AML-193 (cell line): Measurements from ENCODE around the gene PFKP.

ENCODE experiments used
- DNase-seq, 2 experiments: peaks; one replicate each; lab custom pipeline; 2025; lab: John Stamatoyannopoulos, UW

The PFKP gene

DNA sequence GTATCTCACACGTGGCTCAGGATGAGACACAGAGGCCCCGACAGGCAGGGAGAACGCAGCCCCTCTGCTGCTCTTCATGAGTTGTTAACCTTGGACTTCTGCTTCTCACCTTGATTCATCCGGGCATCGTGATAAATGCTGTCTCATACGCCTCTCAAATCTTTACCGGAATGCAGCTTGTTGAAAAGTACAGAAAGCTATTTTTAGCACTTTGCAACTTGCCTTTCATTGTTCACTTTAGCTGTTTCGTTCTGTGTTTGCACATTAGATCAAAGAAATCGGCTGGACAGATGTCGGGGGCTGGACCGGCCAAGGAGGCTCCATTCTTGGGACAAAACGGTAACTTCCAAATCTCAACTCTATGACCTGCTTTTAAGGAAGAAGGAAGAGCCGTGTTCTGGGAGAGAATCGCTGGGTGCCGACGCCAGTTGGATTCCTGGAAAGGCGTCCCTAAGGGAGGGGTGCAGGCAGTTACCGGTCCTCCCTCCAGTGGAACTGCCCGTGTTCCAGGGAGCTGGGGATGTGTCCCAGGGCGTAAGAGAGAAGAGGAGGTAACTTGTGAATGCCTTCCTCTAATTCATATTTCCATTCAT is 49.3 kb downstream of the PFKP start:
- no peak for DNase-seq

DNA sequence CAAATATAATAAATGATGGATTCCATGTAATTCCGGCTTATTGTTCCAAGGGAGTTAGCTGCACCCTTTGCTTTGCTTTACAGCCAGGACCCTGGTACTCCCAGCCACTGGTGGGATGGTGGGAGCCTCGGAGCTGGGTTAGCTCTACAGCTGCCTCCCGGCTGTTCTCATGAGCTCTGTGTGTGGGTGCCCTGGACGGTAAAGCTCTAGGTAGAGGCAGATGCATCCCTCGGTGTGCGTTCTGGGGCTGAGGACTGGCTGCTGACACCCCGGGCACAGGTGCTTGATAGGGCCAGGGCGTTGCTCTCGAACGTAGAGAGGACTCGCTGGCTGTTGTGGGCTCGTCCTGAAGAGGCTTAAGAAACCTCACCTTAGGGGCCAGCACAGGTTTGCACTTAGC is 50.1 kb downstream of the PFKP start:
- DNase-seq = no peak

- DNase-seq = no peak
Measured at GRCh38 chr10:3118641-3119091, 51.3 kb downstream of the PFKP start.

- DNase-seq = peak in 1 of 2 experiments; percentile 13
Measured at GRCh38 chr10:3119796-3120459, 52.6 kb downstream of the PFKP start.

DNA sequence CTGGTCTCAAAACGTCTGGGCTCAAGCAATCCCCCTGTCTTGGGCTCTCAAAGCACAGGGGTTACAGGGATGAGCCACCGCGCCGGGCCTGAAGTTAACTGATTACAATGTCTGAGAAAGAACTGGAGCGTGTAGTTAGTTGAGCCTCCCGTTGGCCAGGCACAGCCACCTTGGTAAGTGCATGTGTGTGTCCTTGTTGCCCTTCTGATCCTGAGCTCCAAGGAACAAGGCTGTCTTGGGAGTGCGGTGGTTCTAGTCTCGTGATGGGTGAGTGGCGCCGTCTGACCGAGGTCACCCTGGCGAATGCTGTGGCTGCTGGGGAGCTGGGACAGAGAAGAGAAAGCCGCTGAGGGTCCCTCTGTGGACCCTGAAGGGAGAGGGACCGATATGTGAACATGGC is 54.7 kb downstream of the PFKP start:
- DNase-seq = no peak

GRCh38 chr10:3122486-3123205 is 55.3 kb downstream of the PFKP start:
- no peak for DNase-seq

GRCh38 chr10:3123571-3124411 is 56.4 kb downstream of the PFKP start:
- no peak for DNase-seq

- DNase-seq = no peak
Measured at GRCh38 chr10:3124412-3125175, 57.2 kb downstream of the PFKP start.

DNA sequence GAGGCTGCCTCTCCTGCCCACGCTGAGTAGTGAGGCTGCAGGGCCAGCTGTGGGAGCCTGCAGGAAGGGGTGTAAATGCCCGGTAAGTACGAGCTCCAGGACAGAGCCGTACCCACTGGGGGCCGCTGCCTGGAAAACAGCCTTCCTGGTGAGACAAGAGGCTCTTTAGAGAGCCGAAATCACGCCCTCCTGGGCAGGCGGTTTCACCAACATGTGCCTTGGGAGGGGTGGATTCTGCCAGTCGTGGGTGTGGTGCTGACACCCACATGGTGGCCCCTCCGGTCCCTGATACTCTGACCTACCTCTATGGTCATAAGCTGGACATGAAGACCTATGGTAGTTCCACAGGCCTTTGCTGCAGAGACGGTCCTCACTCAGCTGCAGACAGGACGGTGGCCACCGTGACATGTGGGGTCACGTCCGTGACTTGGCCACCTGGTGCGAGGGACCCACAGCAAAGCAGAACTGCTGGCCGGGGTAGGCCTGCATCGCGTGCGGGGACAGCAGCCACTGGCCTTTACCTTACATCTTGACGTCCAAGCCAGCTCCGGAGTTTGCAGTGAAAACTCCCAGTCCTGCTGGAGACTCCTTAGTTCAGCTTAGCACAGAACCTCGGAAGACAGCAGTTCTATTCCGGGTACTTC is 58.3 kb downstream of the PFKP start:
- no peak for DNase-seq

- DNase-seq = no peak
Measured at GRCh38 chr10:3126249-3126648, 58.9 kb downstream of the PFKP start.

- no peak for DNase-seq
Measured at GRCh38 chr10:3126741-3127346, 59.5 kb downstream of the PFKP start.

DNA sequence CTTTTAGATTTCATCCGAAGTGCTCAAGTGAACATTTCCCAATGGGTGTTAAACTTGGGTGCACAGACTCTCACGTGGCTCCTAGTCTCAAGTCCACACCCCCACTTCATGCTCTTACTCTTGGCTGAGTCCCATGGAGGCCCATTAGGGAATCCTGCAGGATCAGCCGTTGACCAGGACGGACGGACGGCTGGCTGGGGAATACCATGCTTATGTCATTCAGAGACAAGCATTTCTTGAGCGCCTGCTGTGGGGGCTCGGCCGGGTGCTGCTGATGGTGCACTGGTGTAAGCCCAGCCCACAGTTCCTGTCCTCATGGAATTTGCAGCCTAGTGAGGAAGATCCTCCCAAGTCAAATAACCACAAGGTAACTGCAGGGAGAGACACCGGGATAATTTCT is 60.6 kb downstream of the PFKP start:
- no peak for DNase-seq

GRCh38 chr10:3128379-3129130 is 61.2 kb downstream of the PFKP start:
- DNase-seq = no peak

DNA sequence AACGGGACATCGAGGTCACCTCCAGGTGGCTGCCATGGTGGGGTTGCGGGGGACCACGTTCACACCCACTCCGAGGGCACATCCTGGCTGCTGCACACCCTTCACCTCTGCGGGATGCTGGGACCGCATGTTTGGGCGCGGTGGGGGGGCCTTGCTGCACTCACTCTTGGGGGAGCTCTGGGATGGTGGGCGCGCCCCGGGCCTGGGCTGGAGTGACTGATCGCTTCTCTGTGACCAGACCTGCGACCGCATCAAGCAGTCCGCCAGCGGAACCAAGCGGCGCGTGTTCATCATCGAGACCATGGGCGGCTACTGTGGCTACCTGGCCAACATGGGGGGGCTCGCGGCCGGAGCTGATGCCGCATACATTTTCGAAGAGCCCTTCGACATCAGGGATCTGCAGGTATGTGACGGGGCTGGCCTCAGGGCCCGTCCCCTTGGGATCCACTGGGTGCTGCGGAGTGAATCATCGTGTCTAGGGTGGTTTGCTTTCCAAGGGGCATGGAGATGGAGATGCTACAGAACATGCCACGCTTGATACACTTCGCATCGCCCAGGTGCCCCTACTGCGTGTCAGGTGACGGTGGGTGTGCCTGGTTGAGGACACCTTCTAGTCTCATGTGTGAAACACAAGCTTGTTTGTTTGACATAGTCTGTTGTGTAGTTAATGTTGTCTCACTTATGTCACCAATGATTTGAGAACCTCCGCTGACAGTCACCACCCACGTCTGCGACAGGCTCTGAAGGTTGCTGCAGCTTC is 62.4 kb downstream of the PFKP start:
- DNase-seq = no peak

- DNase-seq = no peak
Measured at GRCh38 chr10:3131098-3131497, 63.8 kb downstream of the PFKP start.

GRCh38 chr10:3132036-3133025 is 65.0 kb downstream of the PFKP start:
- no peak for DNase-seq

- no peak for DNase-seq
Measured at GRCh38 chr10:3133948-3134347, 66.6 kb downstream of the PFKP start.

GRCh38 chr10:3135006-3135405 is 67.7 kb downstream of the PFKP start:
- no peak for DNase-seq
